HUES6 (cell line): ENCODE results near the gene TJP1.
"Not testable (repeated sequence)": the region's sequence is repeated elsewhere in the genome, so short reads cannot be mapped to it uniquely, and the experiment has no call there.

Experiments used
- H3K27ac ChIP-seq: 2 replicates; pipeline ENCODE4 v1.7.0; 2013; ENCODE audit warnings: low read depth, mild to moderate bottlenecking, low read length, inconsistent platforms
- H3K27me3 ChIP-seq: 2 replicates; pipeline ENCODE4 v1.6.1; 2013; ENCODE audit warnings: low read length; ENCODE audit not compliant: control insufficient read depth, insufficient read depth
- H3K36me3 ChIP-seq: 2 replicates; pipeline ENCODE4 v1.6.1; 2013; ENCODE audit warnings: low read length; ENCODE audit not compliant: control insufficient read depth, insufficient read depth
- H3K4me1 ChIP-seq: 2 replicates; pipeline ENCODE4 v1.6.1; 2013; ENCODE audit warnings: low read length; ENCODE audit not compliant: control insufficient read depth, insufficient read depth
- H3K4me3 ChIP-seq: 2 replicates; pipeline ENCODE4 v1.5.1; 2013; ENCODE audit warnings: low read depth, low read length
- H3K9ac ChIP-seq: one replicate; pipeline ENCODE4 v1.6.1; 2013; ENCODE audit warnings: mild to moderate bottlenecking, low read length
- H3K9me3 ChIP-seq: 2 replicates; pipeline ENCODE4 v1.6.1; 2013; ENCODE audit warnings: low read depth, low read length; ENCODE audit not compliant: control insufficient read depth, insufficient read depth

Gene TJP1

DNA sequence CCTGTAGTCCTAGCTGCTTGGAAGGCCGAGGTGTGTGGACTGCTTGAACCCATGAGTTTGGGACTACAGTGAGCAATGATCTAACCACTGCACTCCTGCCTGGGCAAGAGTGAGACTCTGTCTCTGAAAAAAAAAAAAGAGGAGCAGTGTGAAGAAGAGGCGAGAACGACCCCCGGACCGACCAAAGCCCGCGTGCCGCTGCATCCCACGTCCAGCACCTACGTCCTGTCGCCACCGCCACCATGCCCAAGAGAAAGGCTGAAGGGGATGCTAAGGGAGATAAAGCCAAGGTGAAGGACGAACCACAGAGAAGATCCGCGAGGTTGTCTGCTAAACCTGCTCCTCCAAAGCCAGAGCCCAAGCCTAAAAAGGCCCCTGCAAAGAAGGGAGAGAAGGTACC, 91.8 kb downstream of the TJP1 start:
- H3K4me1 ChIP-seq, H3K4me3 ChIP-seq, H3K27me3 ChIP-seq, H3K27ac ChIP-seq, H3K9me3 ChIP-seq, H3K9ac ChIP-seq: not testable (repeated sequence)
- H3K36me3 ChIP-seq, result peaks cover 87% of the 10 kb centered on the region

DNA sequence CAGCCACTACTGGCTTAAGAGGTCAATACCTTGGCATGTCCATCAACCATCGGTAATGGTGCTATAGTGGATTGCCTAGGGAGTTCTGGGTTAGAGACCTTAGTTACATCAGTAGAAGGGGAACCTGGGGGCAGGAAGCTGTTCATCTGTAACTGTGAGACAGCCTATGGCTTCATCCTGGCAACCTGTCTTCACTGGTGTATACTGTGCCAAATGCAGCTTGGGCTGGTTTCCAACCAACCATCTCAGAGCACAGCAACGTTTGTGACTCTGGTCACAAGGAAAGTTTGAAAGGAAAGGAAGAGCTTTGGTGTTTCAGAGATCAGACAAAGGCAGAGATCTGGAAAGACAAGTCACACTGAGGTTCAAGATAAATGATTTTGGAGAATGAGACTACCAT, 93.8 kb downstream of the TJP1 start:
- Histone ChIP-seq H3K36me3 (peaks cover 92% of the 10 kb centered on the region), H3K4me1 (no peaks in the 10 kb centered on the region), H3K27ac (no peak overlapping the region), H3K9ac (no peak overlapping the region), H3K27me3 (no peaks in the 10 kb centered on the region), H3K9me3 (peaks cover 12% of the 10 kb centered on the region), H3K4me3 (no peak overlapping the region)

- no peaks in the 10 kb centered on the region for H3K4me1 ChIP-seq
- peaks cover 92% of the 10 kb centered on the region for H3K36me3 ChIP-seq
- H3K27me3 ChIP-seq, result no peaks in the 10 kb centered on the region
- H3K4me3 ChIP-seq, result no peak overlapping the region
- H3K27ac ChIP-seq, result no peak overlapping the region
- peaks cover 17% of the 10 kb centered on the region for H3K9me3 ChIP-seq
- no peak overlapping the region for H3K9ac ChIP-seq
Observed at GRCh38 chr15:29727871-29728270, 94.4 kb downstream of the TJP1 start.

GRCh38 chr15:29726553-29726952, 95.7 kb downstream of the TJP1 start:
- Histone ChIP-seq H3K9me3 (peaks cover 29% of the 10 kb centered on the region), H3K4me1 (no peaks in the 10 kb centered on the region), H3K4me3 (no peak overlapping the region), H3K27me3 (no peaks in the 10 kb centered on the region), H3K36me3 (peaks cover 92% of the 10 kb centered on the region), H3K27ac (no peak overlapping the region), H3K9ac (no peak overlapping the region)

DNA sequence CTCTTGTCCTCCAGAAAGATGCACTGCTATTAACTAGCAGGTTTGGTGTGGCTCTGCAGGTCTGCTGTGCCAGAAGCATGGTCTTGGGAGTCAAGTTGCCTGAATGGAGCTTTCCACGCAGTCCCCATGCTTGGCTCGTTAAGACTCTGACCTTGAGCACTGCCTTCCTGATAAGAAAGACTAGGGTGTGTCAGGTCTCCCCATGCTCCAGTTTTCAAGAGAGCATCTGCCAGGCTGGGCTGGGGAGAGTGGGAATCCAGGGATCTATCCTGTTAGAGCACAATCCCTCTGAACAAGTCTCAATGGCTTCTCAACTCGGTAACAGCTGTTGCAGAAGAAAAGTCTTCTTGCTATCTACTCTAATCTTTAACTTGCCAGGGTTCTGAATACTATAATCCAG, 98.2 kb downstream of the TJP1 start:
- H3K27me3 ChIP-seq, result no peaks in the 10 kb centered on the region
- peaks cover 100% of the 10 kb centered on the region for H3K36me3 ChIP-seq
- H3K9ac ChIP-seq, result no peak overlapping the region
- H3K27ac ChIP-seq, result no peak overlapping the region
- no peaks in the 10 kb centered on the region for H3K4me1 ChIP-seq
- no peak overlapping the region for H3K4me3 ChIP-seq
- H3K9me3 ChIP-seq, result peaks cover 29% of the 10 kb centered on the region

DNA sequence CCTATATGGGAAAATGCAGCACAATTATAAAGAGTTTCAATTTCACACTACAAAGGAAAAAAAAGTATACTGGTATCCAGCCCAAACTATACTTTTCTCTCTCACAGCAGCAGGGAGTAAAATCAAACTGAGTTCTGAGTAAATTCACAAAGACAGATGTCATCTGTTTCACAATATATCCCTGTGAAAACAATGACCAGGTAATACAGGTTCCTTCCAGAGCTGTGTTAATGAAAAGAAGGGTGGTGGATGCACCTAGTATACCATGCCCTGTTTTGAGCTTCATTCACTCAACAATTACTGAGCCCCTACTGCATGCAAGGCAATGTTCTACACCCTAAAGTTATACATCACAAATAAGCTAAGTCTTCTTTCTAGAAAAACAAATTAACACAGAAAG, 108.5 kb downstream of the TJP1 start:
- no peak overlapping the region for H3K4me3 ChIP-seq
- no peaks in the 10 kb centered on the region for H3K4me1 ChIP-seq
- H3K9ac ChIP-seq, result no peak overlapping the region
- no peaks in the 10 kb centered on the region for H3K9me3 ChIP-seq
- no peak overlapping the region for H3K27ac ChIP-seq
- H3K36me3 ChIP-seq, result peaks cover 95% of the 10 kb centered on the region
- no peaks in the 10 kb centered on the region for H3K27me3 ChIP-seq

DNA sequence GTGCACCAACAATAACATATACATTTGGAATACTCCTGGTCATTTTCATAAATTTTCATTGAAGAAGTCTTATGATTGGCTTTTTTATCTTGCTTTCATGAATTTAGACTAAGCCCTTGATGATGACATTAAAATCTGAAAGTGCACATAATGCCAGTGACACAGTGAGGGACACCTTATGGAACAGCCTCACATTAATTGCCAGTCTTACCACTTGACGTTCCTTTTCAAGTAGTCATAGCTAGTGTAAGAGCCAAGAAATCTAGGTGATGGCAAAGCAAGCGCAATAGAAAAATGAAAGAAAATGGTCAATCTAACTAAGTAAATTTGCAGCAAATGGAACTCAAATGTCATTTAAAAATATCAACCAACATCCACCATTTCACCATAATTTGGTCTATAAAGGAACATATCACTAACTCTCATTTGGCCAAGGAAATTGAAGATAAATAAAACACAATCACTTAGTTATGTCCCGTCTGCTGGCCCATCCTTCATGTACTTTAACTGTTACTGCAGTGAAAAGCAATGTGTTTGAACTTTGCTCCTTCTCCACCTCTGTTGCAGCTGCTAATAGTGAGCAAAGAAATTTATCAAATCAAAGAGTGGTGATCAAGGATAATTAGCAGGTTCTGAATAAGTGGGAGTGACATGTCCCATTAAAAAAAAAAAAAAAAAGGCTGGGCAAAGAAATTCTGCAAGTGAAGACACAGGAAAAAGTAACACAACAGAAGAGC, 110.0 kb downstream of the TJP1 start:
- no peak overlapping the region for H3K27ac ChIP-seq
- H3K4me3 ChIP-seq, result no peak overlapping the region
- no peaks in the 10 kb centered on the region for H3K9me3 ChIP-seq
- H3K36me3 ChIP-seq, result peaks cover 95% of the 10 kb centered on the region
- no peak overlapping the region for H3K9ac ChIP-seq
- no peaks in the 10 kb centered on the region for H3K4me1 ChIP-seq
- H3K27me3 ChIP-seq, result no peaks in the 10 kb centered on the region

- Histone ChIP-seq H3K4me3 (no peak overlapping the region), H3K27me3 (no peaks in the 10 kb centered on the region), H3K9me3 (no peaks in the 10 kb centered on the region), H3K4me1 (no peaks in the 10 kb centered on the region), H3K9ac (no peak overlapping the region), H3K27ac (no peak overlapping the region), H3K36me3 (peaks cover 95% of the 10 kb centered on the region)
Observed at GRCh38 chr15:29711531-29711930, 110.7 kb downstream of the TJP1 start.

- H3K9me3 ChIP-seq, result no peaks in the 10 kb centered on the region
- H3K27ac ChIP-seq, result no peak overlapping the region
- H3K4me1 ChIP-seq, result no peaks in the 10 kb centered on the region
- no peak overlapping the region for H3K9ac ChIP-seq
- no peaks in the 10 kb centered on the region for H3K27me3 ChIP-seq
- H3K4me3 ChIP-seq, result no peak overlapping the region
- H3K36me3 ChIP-seq, result peaks cover 98% of the 10 kb centered on the region
Observed at GRCh38 chr15:29708519-29708918, 113.7 kb downstream of the TJP1 start.

DNA sequence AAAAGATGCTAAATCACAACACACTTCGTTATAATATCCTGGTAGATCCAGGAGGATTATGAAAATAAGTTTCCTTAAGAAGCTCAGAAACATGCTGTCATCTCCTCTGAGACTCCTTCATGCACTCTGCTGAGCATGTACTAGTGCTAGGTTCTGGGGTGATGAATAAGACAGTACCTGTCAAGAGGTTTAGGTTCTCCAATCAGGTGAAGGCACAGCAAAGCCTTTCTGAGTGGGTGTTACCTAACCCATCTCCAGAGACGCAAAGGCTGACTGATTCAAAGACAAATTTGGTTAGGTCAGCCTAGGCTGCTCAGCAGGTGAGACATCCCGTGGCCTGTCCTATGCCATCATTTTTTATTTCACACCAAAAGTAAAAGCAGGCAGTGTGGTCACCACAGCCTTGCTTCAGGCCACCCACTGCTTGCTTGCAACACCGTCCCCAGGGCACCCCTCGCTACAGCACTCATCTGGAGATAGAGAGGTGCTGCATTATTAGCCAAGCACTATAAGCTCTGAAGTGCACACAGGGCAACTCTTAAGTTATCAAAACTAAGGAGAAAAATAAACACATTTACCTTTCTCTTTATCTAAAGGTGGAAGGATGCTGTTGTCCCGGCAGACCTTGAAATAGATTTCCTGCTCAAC, 117.2 kb downstream of the TJP1 start:
- Histone ChIP-seq H3K27ac (no peak overlapping the region), H3K9ac (no peak overlapping the region), H3K27me3 (no peaks in the 10 kb centered on the region), H3K4me3 (no peak overlapping the region), H3K9me3 (no peaks in the 10 kb centered on the region), H3K4me1 (no peaks in the 10 kb centered on the region), H3K36me3 (peaks cover 98% of the 10 kb centered on the region)

DNA sequence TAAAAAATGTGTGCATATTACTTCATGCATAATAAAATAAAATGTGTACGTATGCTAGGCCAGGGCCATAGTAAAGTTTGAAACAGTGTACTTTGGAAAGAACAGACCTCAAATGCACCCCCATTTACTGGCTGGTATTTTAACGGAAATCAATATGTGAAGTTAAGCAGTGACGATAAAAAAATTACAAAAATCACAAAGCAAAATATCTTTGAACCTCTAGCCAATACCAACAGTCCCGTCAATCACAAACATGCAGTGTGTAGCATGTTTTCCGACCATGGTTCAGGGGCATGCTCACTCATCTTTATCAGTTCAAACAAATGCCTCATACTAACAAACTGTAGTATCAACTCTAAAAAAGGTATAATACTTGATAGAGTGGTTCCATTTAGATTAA, 121.1 kb downstream of the TJP1 start:
- Histone ChIP-seq H3K27me3 (no peaks in the 10 kb centered on the region), H3K36me3 (peaks cover 75% of the 10 kb centered on the region)

More for the DNA sequence above, 121.1 kb downstream of the TJP1 start:
- Histone ChIP-seq H3K9me3 (no peaks in the 10 kb centered on the region), H3K9ac (no peak overlapping the region), H3K4me1 (no peaks in the 10 kb centered on the region), H3K27ac (no peak overlapping the region), H3K4me3 (no peak overlapping the region)
